SK-N-DZ (cell line): ENCODE data around the gene RPRD1B.
"Not testable (repeated sequence)": the region's sequence is repeated elsewhere in the genome, so short reads cannot be mapped to it uniquely, and the experiment has no call there.

Experiments used
- DNase-seq: peaks from one replicate; pipeline ENCODE4 v3.0.0-alpha.2; 2015; ENCODE audit warnings: low spot score

RPRD1B gene

GRCh38 chr20:38104285-38104684 lies 70.7 kb downstream of the RPRD1B start:
- no peak for DNase-seq

- DNase-seq, result no peak
Measured at GRCh38 chr20:38106461-38106860, 72.9 kb downstream of the RPRD1B start.

GRCh38 chr20:38107386-38107785 lies 73.8 kb downstream of the RPRD1B start:
- DNase-seq, result not testable (repeated sequence)

- DNase-seq, result not testable (repeated sequence)
Measured at GRCh38 chr20:38107916-38108315, 74.4 kb downstream of the RPRD1B start.

- no peak for DNase-seq
Measured at GRCh38 chr20:38108438-38108985, 75.0 kb downstream of the RPRD1B start.

- peak; percentile 92 for DNase-seq
Measured at GRCh38 chr20:38108986-38109541, 75.5 kb downstream of the RPRD1B start.

- peak; percentile 85 for DNase-seq
Measured at GRCh38 chr20:38109591-38110524, 76.3 kb downstream of the RPRD1B start.

GRCh38 chr20:38110525-38111178 lies 77.1 kb downstream of the RPRD1B start:
- no peak for DNase-seq

- DNase-seq, result no peak
Measured at GRCh38 chr20:38111366-38112232, 78.1 kb downstream of the RPRD1B start.

- no peak for DNase-seq
Measured at GRCh38 chr20:38112261-38112929, 78.8 kb downstream of the RPRD1B start.

GRCh38 chr20:38112930-38113294 lies 79.4 kb downstream of the RPRD1B start:
- no peak for DNase-seq

- no peak for DNase-seq
Measured at GRCh38 chr20:38113401-38114325, 80.1 kb downstream of the RPRD1B start.

- DNase-seq, result no peak
Measured at GRCh38 chr20:38114353-38114791, 80.8 kb downstream of the RPRD1B start.

- DNase-seq, result no peak
Measured at GRCh38 chr20:38115205-38115604, 81.7 kb downstream of the RPRD1B start.

GRCh38 chr20:38115896-38116295 lies 82.3 kb downstream of the RPRD1B start:
- no peak for DNase-seq

- DNase-seq, result no peak
Measured at GRCh38 chr20:38116409-38117165, 83.0 kb downstream of the RPRD1B start.

- DNase-seq, result no peak
Measured at GRCh38 chr20:38117205-38117604, 83.7 kb downstream of the RPRD1B start.

GRCh38 chr20:38117635-38118034 lies 84.1 kb downstream of the RPRD1B start:
- no peak for DNase-seq

- DNase-seq, result no peak
Measured at GRCh38 chr20:38119446-38119845, 85.9 kb downstream of the RPRD1B start.
